Measurements from ENCODE around the gene SLC9A8.
"Not testable (repeated sequence)": the region's sequence is repeated elsewhere in the genome, so short reads cannot be mapped to it uniquely, and the experiment has no call there.

The SLC9A8 gene

DNA sequence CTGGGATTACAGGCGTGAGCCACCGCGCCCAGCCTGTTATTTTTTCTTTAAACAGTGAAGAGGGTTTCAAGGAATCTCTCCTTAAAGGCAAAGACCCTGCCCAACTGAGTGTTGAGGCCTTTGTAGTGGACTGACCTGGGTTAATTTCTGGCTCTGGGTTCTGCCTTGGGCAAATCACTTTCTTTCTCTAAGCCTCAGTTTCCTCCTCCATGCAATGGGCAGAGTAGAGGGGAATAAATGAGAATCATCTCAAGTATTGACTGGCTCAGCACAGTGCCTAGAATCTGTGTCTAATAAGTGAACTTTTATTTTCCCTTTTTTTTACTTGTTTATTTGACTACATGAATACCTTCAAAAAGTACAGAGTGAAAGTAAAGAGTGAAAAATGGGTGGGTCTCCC, 31.0 kb upstream of the SLC9A8 start:
- Histone ChIP-seq H4K12ac (ENCODE audit: low read depth, low read length) (no peak overlapping the region), H2AFZ (ENCODE audit: insufficient read depth, low read length, poor library complexity) (no peak overlapping the region)
- no CpG with 5 or more reads among the region's 3 CpGs for WGBS (ENCODE audit: extremely low coverage, insufficient coverage, insufficient read length)

GRCh38 chr20:49782439-49782838, 30.2 kb upstream of the SLC9A8 start:
- H3K18ac ChIP-seq (ENCODE audit: low read length); H2BK120ac ChIP-seq (ENCODE audit: insufficient read depth, low read length, poor library complexity); H3K9ac ChIP-seq (ENCODE audit: low read length); H4K12ac ChIP-seq (ENCODE audit: low read depth, low read length); H2BK12ac ChIP-seq (ENCODE audit: low read length); DNase-seq; H4K91ac ChIP-seq (ENCODE audit: low read depth, low read length); H3K4me2 ChIP-seq (ENCODE audit: low read length); H3K27me3 ChIP-seq (ENCODE audit: insufficient read depth, low read length); H4K8ac ChIP-seq (ENCODE audit: low read depth, low read length); H2BK5ac ChIP-seq (ENCODE audit: low read depth, low read length, poor library complexity); H3K27ac ChIP-seq (ENCODE audit: low read depth, low read length); H3K4me1 ChIP-seq (ENCODE audit: control insufficient read depth in 1 of 2, insufficient read depth in 2 of 2, low read length in 2 of 2); H3K4me3 ChIP-seq (ENCODE audit: low read depth, low read length); H3K4ac ChIP-seq (ENCODE audit: low read depth, low read length); H2AK5ac ChIP-seq (ENCODE audit: low read length); H3K79me2 ChIP-seq (ENCODE audit: control insufficient read depth, insufficient read depth, low read length, poor library complexity); H3K14ac ChIP-seq (ENCODE audit: low read length); H2AFZ ChIP-seq (ENCODE audit: insufficient read depth, low read length, poor library complexity); H3K23ac ChIP-seq (ENCODE audit: low read length); H3K9me3 ChIP-seq (ENCODE audit: insufficient read depth, low read depth, low read length); H3K36me3 ChIP-seq (ENCODE audit: control insufficient read depth in 1 of 2, insufficient read depth in 2 of 2, low read length in 2 of 2); H3K79me1 ChIP-seq (ENCODE audit: low read length): not testable (repeated sequence)
- WGBS (ENCODE audit: extremely low coverage, insufficient coverage, insufficient read length): no CpG with 5 or more reads among the region's 4 CpGs

More for the DNA sequence above, 31.0 kb upstream of the SLC9A8 start:
- no peaks in the 10 kb centered on the region for H3K79me2 ChIP-seq (ENCODE audit: control insufficient read depth, insufficient read depth, low read length, poor library complexity)
- H3K9me3 ChIP-seq (ENCODE audit: insufficient read depth, low read depth, low read length): no peaks in the 10 kb centered on the region
- H3K18ac ChIP-seq (ENCODE audit: low read length): no peak overlapping the region
- no peak overlapping the region for H2AK5ac ChIP-seq (ENCODE audit: low read length)
- no peaks in the 10 kb centered on the region for H3K36me3 ChIP-seq (ENCODE audit: control insufficient read depth in 1 of 2, insufficient read depth in 2 of 2, low read length in 2 of 2)
- no peak overlapping the region for H3K23ac ChIP-seq (ENCODE audit: low read length)
- H3K4ac ChIP-seq (ENCODE audit: low read depth, low read length): no peak overlapping the region
- H3K14ac ChIP-seq (ENCODE audit: low read length): no peak overlapping the region
- no peak overlapping the region for H2BK120ac ChIP-seq (ENCODE audit: insufficient read depth, low read length, poor library complexity)
- H3K79me1 ChIP-seq (ENCODE audit: low read length): peaks cover 2% of the 10 kb centered on the region
- H2BK12ac ChIP-seq (ENCODE audit: low read length): no peak overlapping the region
- no peak for DNase-seq
- no peak overlapping the region for H3K27ac ChIP-seq (ENCODE audit: low read depth, low read length)
- no peaks in the 10 kb centered on the region for H3K27me3 ChIP-seq (ENCODE audit: insufficient read depth, low read length)
- H2BK5ac ChIP-seq (ENCODE audit: low read depth, low read length, poor library complexity): no peak overlapping the region
- H3K4me3 ChIP-seq (ENCODE audit: low read depth, low read length): no peak overlapping the region
- no peak overlapping the region for H4K8ac ChIP-seq (ENCODE audit: low read depth, low read length)
- H3K9ac ChIP-seq (ENCODE audit: low read length): no peak overlapping the region
- H3K4me1 ChIP-seq (ENCODE audit: control insufficient read depth in 1 of 2, insufficient read depth in 2 of 2, low read length in 2 of 2): peaks cover 2 to 4% of the 10 kb centered on the region in 2 experiments
- no peak overlapping the region for H3K4me2 ChIP-seq (ENCODE audit: low read length)
- H4K91ac ChIP-seq (ENCODE audit: low read depth, low read length): no peak overlapping the region

DNA sequence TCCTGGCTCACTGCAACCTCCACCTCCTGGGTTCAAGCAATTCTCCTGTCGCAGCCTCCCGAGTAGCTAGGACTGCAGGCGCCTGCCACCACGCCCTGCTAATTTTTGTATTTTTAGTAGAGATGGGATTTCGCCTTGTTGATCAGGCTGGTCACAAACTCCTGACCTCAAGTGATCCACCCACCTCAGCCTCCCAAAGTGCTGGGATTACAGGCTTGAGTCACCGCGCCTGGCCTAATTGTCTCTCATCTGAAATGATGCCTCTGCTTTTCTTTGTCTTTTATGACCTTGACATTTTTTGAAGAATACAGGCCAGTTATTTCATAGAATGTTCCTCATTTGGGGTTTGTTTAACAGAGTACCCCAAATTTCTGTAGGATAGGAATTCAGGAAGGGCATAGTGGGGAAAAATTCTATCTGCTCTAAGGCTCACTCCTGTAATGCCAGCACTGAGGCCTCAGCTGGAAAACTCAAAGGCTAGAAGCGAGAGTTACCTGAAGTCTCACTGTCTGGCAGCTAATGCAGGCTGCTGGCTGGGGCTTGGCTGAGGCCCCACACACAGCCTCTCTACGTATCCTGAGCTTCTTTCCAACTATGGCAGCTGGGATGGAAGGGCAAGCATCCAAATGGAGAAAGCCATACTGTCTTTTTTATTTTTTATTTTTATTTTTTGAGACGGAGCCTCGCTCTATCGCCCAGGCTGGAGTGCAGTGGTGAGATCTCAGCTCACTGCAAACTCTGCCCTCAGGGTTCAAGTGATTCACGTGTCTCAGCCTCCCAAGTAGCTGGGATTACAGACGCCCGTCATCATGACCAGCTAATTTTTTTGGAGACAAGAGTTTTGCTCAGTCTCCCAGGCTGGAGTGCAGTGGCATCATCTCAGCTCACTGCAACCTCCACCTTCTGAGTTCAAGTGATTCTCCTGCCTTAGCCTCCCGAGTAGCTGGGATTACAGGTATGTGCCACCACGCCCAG, 29.3 kb upstream of the SLC9A8 start:
- not testable (repeated sequence) for H4K91ac ChIP-seq (ENCODE audit: low read depth, low read length)
- WGBS (ENCODE audit: extremely low coverage, insufficient coverage, insufficient read length): no CpG with 5 or more reads among the region's 17 CpGs

GRCh38 chr20:49784291-49784690, 28.3 kb upstream of the SLC9A8 start:
- H2BK5ac ChIP-seq (ENCODE audit: low read depth, low read length, poor library complexity): no peak overlapping the region
- no peak overlapping the region for H3K4me2 ChIP-seq (ENCODE audit: low read length)
- no peak overlapping the region for H4K12ac ChIP-seq (ENCODE audit: low read depth, low read length)
- H3K18ac ChIP-seq (ENCODE audit: low read length): no peak overlapping the region
- peaks cover 2 to 4% of the 10 kb centered on the region in 2 experiments for H3K4me1 ChIP-seq (ENCODE audit: control insufficient read depth in 1 of 2, insufficient read depth in 2 of 2, low read length in 2 of 2)
- H3K27me3 ChIP-seq (ENCODE audit: insufficient read depth, low read length): no peaks in the 10 kb centered on the region
- H3K4ac ChIP-seq (ENCODE audit: low read depth, low read length): no peak overlapping the region
- no peak overlapping the region for H3K9ac ChIP-seq (ENCODE audit: low read length)
- H3K79me2 ChIP-seq (ENCODE audit: control insufficient read depth, insufficient read depth, low read length, poor library complexity): no peaks in the 10 kb centered on the region
- H2AFZ ChIP-seq (ENCODE audit: insufficient read depth, low read length, poor library complexity): no peak overlapping the region
- H3K4me3 ChIP-seq (ENCODE audit: low read depth, low read length): no peak overlapping the region
- H3K79me1 ChIP-seq (ENCODE audit: low read length): peaks cover 2% of the 10 kb centered on the region
- no peak overlapping the region for H3K14ac ChIP-seq (ENCODE audit: low read length)
- H3K9me3 ChIP-seq (ENCODE audit: insufficient read depth, low read depth, low read length): no peaks in the 10 kb centered on the region
- DNase-seq: no peak
- no peak overlapping the region for H2AK5ac ChIP-seq (ENCODE audit: low read length)
- H2BK120ac ChIP-seq (ENCODE audit: insufficient read depth, low read length, poor library complexity): no peak overlapping the region
- H2BK12ac ChIP-seq (ENCODE audit: low read length): no peak overlapping the region
- H3K36me3 ChIP-seq (ENCODE audit: control insufficient read depth in 1 of 2, insufficient read depth in 2 of 2, low read length in 2 of 2): no peaks in the 10 kb centered on the region
- no CpG with 5 or more reads among the region's 2 CpGs for WGBS (ENCODE audit: extremely low coverage, insufficient coverage, insufficient read length)
- H3K27ac ChIP-seq (ENCODE audit: low read depth, low read length): no peak overlapping the region
- H4K8ac ChIP-seq (ENCODE audit: low read depth, low read length): no peak overlapping the region
- H4K91ac ChIP-seq (ENCODE audit: low read depth, low read length): no peak overlapping the region
- no peak overlapping the region for H3K23ac ChIP-seq (ENCODE audit: low read length)

More for the DNA sequence above, 29.3 kb upstream of the SLC9A8 start:
- H4K12ac ChIP-seq (ENCODE audit: low read depth, low read length); H3K27ac ChIP-seq (ENCODE audit: low read depth, low read length); H3K79me1 ChIP-seq (ENCODE audit: low read length); H3K79me2 ChIP-seq (ENCODE audit: control insufficient read depth, insufficient read depth, low read length, poor library complexity); H2AFZ ChIP-seq (ENCODE audit: insufficient read depth, low read length, poor library complexity); H4K8ac ChIP-seq (ENCODE audit: low read depth, low read length); H3K23ac ChIP-seq (ENCODE audit: low read length); H3K4me2 ChIP-seq (ENCODE audit: low read length); H3K36me3 ChIP-seq (ENCODE audit: control insufficient read depth in 1 of 2, insufficient read depth in 2 of 2, low read length in 2 of 2); H2BK5ac ChIP-seq (ENCODE audit: low read depth, low read length, poor library complexity); H3K18ac ChIP-seq (ENCODE audit: low read length); H3K4me1 ChIP-seq (ENCODE audit: control insufficient read depth in 1 of 2, insufficient read depth in 2 of 2, low read length in 2 of 2); H3K14ac ChIP-seq (ENCODE audit: low read length); H3K9ac ChIP-seq (ENCODE audit: low read length); H2AK5ac ChIP-seq (ENCODE audit: low read length); H3K9me3 ChIP-seq (ENCODE audit: insufficient read depth, low read depth, low read length); H3K4ac ChIP-seq (ENCODE audit: low read depth, low read length); H3K4me3 ChIP-seq (ENCODE audit: low read depth, low read length); H3K27me3 ChIP-seq (ENCODE audit: insufficient read depth, low read length): not testable (repeated sequence)
- peak; percentile 74 to 86 for DNase-seq
- Histone ChIP-seq H2BK12ac (ENCODE audit: low read length) (peak overlapping the region; percentile 76), H2BK120ac (ENCODE audit: insufficient read depth, low read length, poor library complexity) (peak overlapping the region; percentile 22)

Data from trophoblast cell (in vitro differentiated cells and primary cell).